NCI-H2081 (cell line): ENCODE results near the gene HOXD12.

Experiments
- DNase-seq, 2 experiments: peaks; one replicate each; lab custom pipeline; 2025; lab: John Stamatoyannopoulos, UW

The HOXD12 gene

GRCh38 chr2:176099728-176100546 is at the start of gene HOXD12:
TSS of gene HOXD12 (plus strand) at chr2:176099795. CDS start at chr2:176099802, 7 bp downstream.
- no peak for DNase-seq

DNA sequence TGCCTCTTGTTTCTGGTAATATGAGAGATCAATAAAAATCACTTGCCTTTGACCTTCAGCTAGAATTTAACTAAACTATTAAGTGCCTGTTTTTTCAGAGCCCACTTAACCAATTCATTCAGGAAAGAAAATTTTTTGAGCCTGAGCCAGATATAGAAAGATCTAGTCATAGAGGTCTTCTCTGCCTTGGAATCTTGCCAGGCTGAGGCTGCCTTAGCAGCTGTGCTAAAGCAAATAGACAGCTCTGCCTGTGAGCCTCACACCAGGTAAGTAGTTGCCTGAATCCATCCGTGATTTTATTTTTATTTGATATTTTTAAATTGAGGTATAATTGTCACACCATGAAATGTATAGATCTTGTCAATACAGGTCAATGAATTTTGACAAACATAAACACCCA is 43.2 kb upstream of the HOXD12 start:
- peak; percentile 67 to 81 for DNase-seq

GRCh38 chr2:176063958-176064357 is 35.6 kb upstream of the HOXD12 start:
- DNase-seq, result peak; percentile 25 to 87

GRCh38 chr2:176066645-176067588 is 32.7 kb upstream of the HOXD12 start:
- DNase-seq, result no peak

DNA sequence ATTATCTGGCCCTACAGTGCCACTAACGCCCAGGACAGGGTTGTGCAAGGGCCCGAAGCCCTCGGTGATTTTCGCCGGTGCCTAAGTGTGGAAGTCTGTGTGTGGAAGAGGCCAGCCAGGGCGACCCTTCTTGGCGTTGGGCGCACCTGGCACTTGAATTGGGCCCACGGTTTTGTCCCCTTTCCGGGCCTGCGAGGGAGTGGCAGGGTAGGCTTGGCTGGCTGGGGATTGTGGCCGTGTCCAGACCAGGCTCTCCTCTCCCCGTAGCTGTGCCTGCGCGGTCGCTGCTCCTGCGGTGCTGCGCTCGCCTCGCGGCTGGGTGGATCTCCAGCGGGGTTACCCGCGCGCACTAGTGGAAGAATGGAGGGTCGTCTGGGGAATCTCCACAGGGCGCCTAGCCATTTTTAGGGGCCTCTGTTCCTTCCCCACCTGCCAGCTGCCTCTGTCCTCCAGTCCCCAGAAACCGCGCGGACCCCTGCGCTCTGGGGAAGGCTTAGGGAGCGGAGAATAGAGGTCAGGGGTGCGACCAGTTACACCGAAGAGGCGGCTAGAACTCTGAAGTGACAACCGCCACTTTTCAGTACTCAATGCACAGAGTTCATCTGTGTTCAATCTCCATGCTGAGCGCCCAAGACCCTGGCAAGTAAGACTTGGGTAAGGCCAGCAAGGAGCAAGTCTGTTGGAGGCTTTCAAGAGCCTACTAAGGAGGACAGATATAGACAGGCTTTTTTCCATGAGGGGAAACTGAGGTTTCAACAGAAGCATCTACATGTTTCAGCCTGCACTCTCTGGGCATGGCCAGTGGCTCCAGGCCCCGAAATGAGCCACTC is 31.8 kb upstream of the HOXD12 start:
- no peak for DNase-seq

GRCh38 chr2:176068419-176068832 is 31.2 kb upstream of the HOXD12 start:
- no peak for DNase-seq

- no peak for DNase-seq
Observed at GRCh38 chr2:176071330-176072291, 28.0 kb upstream of the HOXD12 start.

DNA sequence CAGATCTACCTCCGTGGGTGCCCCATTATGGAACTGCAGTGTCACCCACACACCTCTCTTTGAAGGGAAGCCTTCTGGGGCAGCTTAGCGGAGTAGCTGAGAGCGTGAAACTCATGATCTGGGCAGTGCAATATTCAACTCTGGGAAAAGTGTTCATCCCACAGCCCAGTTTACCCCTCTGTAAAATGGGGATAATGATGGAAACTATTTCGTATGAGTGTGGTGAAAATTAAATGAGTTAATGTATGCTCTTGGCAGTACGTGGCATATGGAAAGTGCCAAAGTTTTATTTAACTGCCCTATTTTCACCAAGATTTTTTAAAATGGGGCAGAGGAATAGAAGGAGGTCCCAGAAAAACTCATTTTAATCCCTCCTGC is 27.3 kb upstream of the HOXD12 start:
- DNase-seq, result no peak

- peak in 1 of 2 experiments; percentile 42 for DNase-seq
Observed at GRCh38 chr2:176072951-176073904, 26.4 kb upstream of the HOXD12 start.

- DNase-seq, result peak in 1 of 2 experiments; percentile 30
Observed at GRCh38 chr2:176074919-176075425, 24.6 kb upstream of the HOXD12 start.

- no peak for DNase-seq
Observed at GRCh38 chr2:176075481-176075880, 24.1 kb upstream of the HOXD12 start.

DNA sequence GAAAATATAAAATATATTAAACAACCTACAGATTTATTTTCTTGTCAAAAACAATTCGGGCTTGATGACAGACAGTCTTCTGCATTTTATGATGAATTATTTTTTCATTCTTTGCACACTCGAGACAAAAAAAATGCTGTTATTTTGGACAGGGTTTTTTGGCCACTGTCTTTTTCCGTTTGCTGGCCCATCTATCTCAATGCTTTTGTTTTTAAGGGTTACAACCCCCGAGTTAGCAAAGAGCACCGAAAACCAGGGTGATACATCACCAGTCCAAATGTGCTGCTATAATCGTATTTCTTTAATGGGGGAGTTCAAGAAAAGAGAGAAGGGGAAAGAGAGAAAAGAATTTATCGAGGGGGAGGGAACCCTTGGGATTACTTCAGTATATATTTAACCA is 23.5 kb upstream of the HOXD12 start:
- no peak for DNase-seq

DNA sequence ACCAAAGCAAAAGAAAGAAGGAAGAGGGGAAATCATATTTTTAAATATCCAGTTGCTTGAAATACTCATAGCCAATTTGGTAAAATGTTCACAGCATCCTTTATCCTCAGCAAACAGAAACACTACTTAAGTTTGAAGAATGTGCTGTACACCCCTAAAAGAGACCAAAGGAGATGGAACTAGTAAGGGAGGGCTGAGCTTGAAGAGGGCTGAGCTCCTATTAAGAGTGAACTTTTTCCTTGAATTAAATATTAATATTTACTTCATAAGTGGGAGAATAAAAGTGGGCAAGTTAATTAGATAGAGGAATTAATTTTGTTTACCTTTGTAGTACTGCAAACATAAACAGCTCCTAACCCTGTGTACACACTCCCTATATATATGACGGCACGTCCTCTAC is 22.8 kb upstream of the HOXD12 start:
- no peak for DNase-seq

DNA sequence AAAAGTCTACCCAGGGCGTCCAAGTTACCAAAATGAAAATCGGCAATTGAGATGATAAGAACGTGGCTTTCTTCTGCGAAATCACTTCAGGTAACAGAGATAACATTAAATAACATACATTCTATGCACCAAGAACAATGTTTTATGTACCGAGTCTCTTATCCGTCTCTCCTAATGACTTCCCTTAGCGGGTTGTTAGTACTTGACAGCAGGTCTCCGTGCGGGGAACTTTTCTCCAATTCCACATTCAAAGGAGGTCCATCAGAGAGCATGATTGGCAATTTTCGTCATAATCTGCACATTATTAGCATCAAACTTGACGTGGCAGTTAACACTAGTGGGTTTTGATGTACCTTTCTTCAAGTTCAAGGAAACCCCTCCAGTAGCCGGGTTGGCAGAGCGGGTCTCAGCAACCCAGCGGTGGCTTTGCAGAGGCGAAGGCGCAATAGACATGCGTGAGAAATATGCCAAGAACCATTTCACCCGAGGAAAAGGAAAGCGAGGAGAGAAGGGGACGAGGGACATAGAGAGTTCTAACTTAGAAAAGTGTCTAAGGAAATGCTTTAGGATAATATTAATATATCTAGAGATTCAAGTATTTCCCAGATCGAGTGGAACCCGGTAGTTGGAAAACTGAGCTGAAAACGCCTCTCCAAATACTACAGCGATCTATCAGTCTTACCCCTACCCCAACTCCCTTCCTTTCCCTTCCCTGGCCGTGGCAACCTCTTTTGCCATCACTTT is 20.9 kb upstream of the HOXD12 start:
- no peak for DNase-seq

GRCh38 chr2:176079285-176079830 is 20.2 kb upstream of the HOXD12 start:
- DNase-seq, result peak; percentile 56 to 64

DNA sequence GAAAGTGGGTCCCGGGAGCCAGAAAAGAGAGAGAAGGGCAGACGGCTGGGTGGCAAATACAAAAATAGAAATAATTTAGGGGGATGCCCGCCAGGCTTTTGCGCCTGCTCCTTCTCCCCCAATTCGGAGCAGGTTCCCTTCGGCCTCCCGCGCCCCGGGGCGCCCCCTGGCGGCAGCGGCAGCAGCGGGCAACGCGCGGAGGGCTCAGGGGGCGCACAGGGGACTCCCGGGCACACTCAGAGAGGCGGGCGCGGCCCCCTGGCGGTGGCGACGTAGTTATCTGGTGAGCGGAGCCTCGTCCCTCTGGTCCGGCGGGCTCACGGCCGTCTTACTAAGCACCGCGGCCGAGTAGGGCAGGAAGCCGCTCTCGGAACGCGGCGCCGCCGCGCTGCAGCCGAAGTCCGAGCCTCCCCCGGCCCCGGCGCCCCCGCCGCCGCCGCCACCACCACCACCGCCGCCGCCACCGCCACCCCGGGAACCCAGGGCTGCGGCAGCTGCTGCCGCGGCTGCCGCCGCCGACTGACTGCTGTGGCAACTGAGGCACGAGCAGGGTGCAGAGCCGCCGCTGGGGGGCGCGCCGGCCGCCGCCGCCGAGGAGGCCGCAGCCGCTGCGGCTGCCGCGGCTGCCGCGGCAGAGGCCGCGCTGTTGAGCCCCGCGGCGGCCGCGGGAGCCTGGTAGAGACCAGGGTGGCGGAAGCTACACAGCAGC is 19.6 kb upstream of the HOXD12 start:
- DNase-seq, result peak; percentile 86 to 89

DNA sequence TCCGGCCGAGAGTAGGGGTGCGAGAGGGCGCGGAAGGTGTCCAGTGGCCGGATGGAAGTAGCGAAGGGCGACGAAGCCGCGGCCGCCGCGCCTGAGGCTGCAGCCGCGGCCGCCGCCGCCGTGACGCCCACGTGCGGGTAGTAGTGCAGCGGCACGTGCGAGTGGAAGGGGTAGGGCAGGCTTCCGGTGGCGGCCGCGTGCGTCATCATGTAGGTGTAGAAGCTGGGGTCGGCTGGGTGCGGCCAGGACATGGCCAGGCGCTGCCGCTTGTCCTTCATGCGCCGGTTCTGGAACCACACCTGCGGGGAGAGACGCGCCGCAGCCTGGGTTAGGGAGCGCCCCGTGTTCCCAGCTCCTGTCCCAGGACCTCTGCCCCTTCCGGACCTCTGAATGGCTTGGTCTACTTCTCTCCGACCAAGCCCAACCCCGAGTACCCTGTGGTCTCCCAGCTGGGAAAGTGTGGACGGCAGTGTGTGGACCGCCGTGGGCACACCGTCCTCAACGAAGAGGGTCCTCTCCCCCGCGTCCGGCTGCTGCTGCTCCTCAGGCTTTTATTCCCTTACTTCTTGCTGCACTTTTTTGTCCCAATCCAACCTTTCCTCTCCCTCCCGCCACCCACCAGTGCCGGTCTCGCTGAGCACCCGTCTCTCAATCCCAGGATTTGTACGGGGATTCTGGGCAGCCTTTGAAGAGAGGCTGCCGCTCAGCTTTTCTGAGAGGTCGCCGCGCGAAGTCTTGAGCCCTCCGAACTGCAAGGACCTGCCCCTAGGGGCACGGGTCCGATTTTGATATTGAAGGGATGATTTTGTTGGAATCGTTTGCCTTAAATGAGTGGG is 18.8 kb upstream of the HOXD12 start:
- no peak for DNase-seq
